GM12892 (cell line): Measurements from ENCODE around the gene ZNF639.
"Not testable (repeated sequence)": the region's sequence is repeated elsewhere in the genome, so short reads cannot be mapped to it uniquely, and the experiment has no call there.

Experiments used
- POLR2A ChIP-seq: IDR thresholded peaks from 2 replicates; pipeline ENCODE4 v1.6.1; 2011; ENCODE audit warnings: low read depth, low read length, control low read depth
- POLR2AphosphoS5 ChIP-seq: IDR thresholded peaks from 2 replicates; pipeline ENCODE4 v1.6.1; 2011; ENCODE audit warnings: low read depth, low read length, control low read depth

- TF ChIP-seq POLR2A, POLR2AphosphoS5: not testable (repeated sequence)
Observed at GRCh38 chr3:179307362-179307761, 15.5 kb upstream of the ZNF639 start.
